ENCODE measurements around the gene NFE2L3. TPM values are rescaled to one million over a fixed set of nuclear protein-coding genes. Genes with fewer than 3 reads are reported as not detected.

The NFE2L3 gene
- total RNA-seq, 1 donor from 2014 or later = 50.4 TPM

DNA sequence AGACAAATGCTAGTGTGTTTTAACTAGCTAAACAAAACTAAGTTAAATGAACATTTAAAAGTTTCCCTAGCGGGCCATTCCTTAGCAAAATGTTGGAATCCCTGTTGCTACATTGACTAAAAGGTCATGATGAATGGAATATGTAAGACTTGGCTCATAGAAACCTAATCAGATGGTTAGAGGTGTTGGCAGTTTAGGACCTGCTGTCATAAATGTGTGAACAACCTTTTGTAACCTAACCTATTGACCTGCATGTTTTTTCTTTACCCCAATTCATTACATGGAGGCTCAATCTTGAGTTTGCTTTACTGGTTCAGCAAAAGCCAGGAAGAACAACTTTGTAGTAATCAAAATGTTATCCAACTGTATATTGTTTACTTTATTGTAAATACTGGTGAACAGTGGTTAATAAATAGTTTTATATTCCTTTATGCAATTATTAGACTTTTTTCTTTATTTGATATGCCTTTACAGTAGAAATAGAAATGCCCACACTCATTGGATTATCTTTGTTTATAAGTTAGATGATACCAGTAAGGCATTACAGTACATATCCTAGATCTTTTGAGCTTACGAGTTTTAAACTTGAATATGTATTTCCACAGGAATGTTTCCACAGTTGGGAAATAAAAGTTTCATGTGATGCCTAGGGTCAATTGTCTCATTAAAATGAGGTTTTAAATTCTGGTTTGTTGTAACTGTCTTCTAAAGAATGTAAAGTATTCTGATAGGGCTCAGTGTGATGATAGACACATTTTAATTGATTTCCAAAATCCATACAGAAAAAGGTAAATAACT lies 61.1 kb downstream of the NFE2L3 start:
- peaks cover 31% of the 10 kb centered on the region for H4K20me1 ChIP-seq (ENCODE audit: insufficient read depth, low read length)
- Mint-ChIP-seq H3K27me3 (ENCODE audit: low read depth, unreplicated experiment) (no peaks in the 10 kb centered on the region), H3K27ac (ENCODE audit: unreplicated experiment) (no peak overlapping the region), H3K4me3 (ENCODE audit: unreplicated experiment) (no peak overlapping the region), H3K4me1 (ENCODE audit: low read depth, unreplicated experiment) (peaks cover 4% of the 10 kb centered on the region), H3K36me3 (ENCODE audit: low read depth, unreplicated experiment) (peaks cover 15% of the 10 kb centered on the region), H3K9me3 (ENCODE audit: unreplicated experiment) (no peaks in the 10 kb centered on the region)
- H3K9ac ChIP-seq (ENCODE audit: low read length) = no peak overlapping the region
- no peak overlapping the region for H2AFZ ChIP-seq (ENCODE audit: low read depth, low read length)
- FAIRE-seq (peak; percentile 80), DNase-seq (ENCODE audit: low read depth) (no peak)
- peaks cover 24% of the 10 kb centered on the region for H3K79me2 ChIP-seq (ENCODE audit: insufficient read depth, low read length)
- no peak overlapping the region for H3K4me2 ChIP-seq (ENCODE audit: low read length)
- no peaks in the 10 kb centered on the region for H3K27me3 ChIP-seq (ENCODE audit: insufficient read depth, low read length)
- TF ChIP-seq CTCF (IDR thresholded peaks at IDR 0.05; ENCODE audit: insufficient read depth, low read depth, low read length) = no peak
- TF ChIP-seq EZH2 (IDR thresholded peaks at IDR 0.05; ENCODE audit: insufficient read depth, low read length) = no peak
- peaks cover 34% of the 10 kb centered on the region for H3K36me3 ChIP-seq (ENCODE audit: insufficient read depth, low read length)
- no peaks in the 10 kb centered on the region for H3K9me3 ChIP-seq (ENCODE audit: insufficient read depth, low read depth, low read length)
- no peak overlapping the region for H3K4me3 ChIP-seq (ENCODE audit: insufficient read depth, low read depth, low read length)
- no peak overlapping the region for H3K27ac ChIP-seq (ENCODE audit: low read depth, low read length)
- H3K4me1 ChIP-seq (ENCODE audit: insufficient read depth, low read length) = no peaks in the 10 kb centered on the region

GRCh38 chr7:26213807-26214515 lies 62.0 kb downstream of the NFE2L3 start:
- no peak overlapping the region for H3K27ac Mint-ChIP-seq (ENCODE audit: unreplicated experiment)
- peaks cover 30% of the 10 kb centered on the region for H4K20me1 ChIP-seq (ENCODE audit: insufficient read depth, low read length)
- no peak overlapping the region for H2AFZ ChIP-seq (ENCODE audit: low read depth, low read length)
- H3K4me1 Mint-ChIP-seq (ENCODE audit: low read depth, unreplicated experiment) = peaks cover 4% of the 10 kb centered on the region
- peaks cover 18% of the 10 kb centered on the region for H3K79me2 ChIP-seq (ENCODE audit: insufficient read depth, low read length)
- H3K4me2 ChIP-seq (ENCODE audit: low read length) = no peak overlapping the region
- FAIRE-seq (no peak), DNase-seq (ENCODE audit: low read depth) (no peak)
- no peak overlapping the region for H3K4me3 ChIP-seq (ENCODE audit: insufficient read depth, low read depth, low read length)
- peaks cover 15% of the 10 kb centered on the region for H3K36me3 Mint-ChIP-seq (ENCODE audit: low read depth, unreplicated experiment)
- no peaks in the 10 kb centered on the region for H3K9me3 Mint-ChIP-seq (ENCODE audit: unreplicated experiment)
- no peak overlapping the region for H3K9ac ChIP-seq (ENCODE audit: low read length)
- H3K27me3 Mint-ChIP-seq (ENCODE audit: low read depth, unreplicated experiment) = no peaks in the 10 kb centered on the region
- no peak overlapping the region for H3K4me3 Mint-ChIP-seq (ENCODE audit: unreplicated experiment)
- no peak for TF ChIP-seq CTCF (IDR thresholded peaks at IDR 0.05; ENCODE audit: insufficient read depth, low read depth, low read length)
- no peak for TF ChIP-seq EZH2 (IDR thresholded peaks at IDR 0.05; ENCODE audit: insufficient read depth, low read length)
- peaks cover 32% of the 10 kb centered on the region for H3K36me3 ChIP-seq (ENCODE audit: insufficient read depth, low read length)
- H3K4me1 ChIP-seq (ENCODE audit: insufficient read depth, low read length) = no peaks in the 10 kb centered on the region
- no peaks in the 10 kb centered on the region for H3K27me3 ChIP-seq (ENCODE audit: insufficient read depth, low read length)
- H3K9me3 ChIP-seq (ENCODE audit: insufficient read depth, low read depth, low read length) = no peaks in the 10 kb centered on the region
- no peak overlapping the region for H3K27ac ChIP-seq (ENCODE audit: low read depth, low read length)
